ENCODE measurements around the gene EML6.
A peak's percentile ranks its signal among the peaks of the same experiment; 100 is the strongest.

The EML6 gene

GRCh38 chr2:54757500-54757899, 34.0 kb downstream of the EML6 start:
- H3K27ac ChIP-seq = peak overlapping the region; percentile 45
- TF ChIP-seq CTCF (conservative IDR thresholded peaks at IDR 0.05) = no peak

GRCh38 chr2:54758951-54759350, 35.5 kb downstream of the EML6 start:
- TF ChIP-seq CTCF (conservative IDR thresholded peaks at IDR 0.05) = no peak
- peak overlapping the region; percentile 45 for H3K27ac ChIP-seq

DNA sequence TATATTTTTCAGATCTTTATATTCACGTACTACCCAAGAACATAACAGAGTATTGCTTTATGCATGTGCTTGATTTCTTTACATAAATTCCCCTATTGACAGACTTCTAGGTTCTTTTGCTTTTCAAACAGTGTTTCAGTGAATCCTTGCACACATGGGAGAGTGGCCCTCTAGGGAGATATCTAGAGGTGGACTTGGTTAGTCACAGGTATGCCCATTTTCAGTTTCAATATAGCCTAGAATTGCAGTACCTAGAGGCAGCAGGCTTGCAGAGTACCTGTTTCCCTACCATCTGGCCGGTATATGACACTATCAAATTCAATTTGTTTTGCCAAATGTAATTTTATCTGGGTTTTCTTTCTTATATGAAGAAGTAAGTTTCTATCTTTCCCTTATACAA, 36.8 kb downstream of the EML6 start:
- H3K27ac ChIP-seq = peak overlapping the region; percentile 88
- no peak for TF ChIP-seq CTCF (conservative IDR thresholded peaks at IDR 0.05)

DNA sequence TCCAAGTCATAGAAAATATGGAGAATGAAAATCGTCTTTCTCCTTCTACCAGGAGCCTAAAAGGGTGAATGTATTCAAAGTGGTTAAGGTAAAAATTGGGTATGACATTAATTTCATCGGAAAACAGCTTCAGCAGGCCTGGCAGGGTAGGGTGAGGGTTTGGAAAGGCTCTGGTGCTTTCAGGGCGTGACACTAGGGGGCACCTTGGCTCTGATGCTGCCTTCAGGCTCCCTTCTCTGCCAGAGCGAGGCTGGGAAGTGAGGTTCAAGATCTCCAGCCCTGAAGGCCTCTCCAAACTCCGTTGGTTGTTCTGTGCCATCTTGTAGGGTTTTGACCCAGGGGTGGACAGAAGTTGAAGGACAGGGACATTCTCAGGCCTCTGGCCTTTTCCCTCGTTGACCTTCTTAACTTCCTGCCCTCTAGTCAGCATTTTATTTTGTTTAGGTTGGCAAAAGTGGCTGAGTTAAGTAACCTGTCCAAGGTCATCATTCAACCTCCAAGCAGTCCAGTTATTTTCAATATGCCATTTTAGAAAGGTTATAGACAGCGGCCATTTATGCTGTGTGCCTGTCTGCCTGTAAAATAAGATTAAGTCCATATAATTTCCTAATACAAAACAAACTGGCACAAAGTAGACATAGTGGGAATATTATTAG, 40.3 kb downstream of the EML6 start:
- TF ChIP-seq CTCF (conservative IDR thresholded peaks at IDR 0.05) = no peak
- peak overlapping the region; percentile 88 for H3K27ac ChIP-seq

GRCh38 chr2:54767921-54768320, 44.5 kb downstream of the EML6 start:
- no peak overlapping the region for H3K27ac ChIP-seq
- TF ChIP-seq CTCF (conservative IDR thresholded peaks at IDR 0.05) = no peak

DNA sequence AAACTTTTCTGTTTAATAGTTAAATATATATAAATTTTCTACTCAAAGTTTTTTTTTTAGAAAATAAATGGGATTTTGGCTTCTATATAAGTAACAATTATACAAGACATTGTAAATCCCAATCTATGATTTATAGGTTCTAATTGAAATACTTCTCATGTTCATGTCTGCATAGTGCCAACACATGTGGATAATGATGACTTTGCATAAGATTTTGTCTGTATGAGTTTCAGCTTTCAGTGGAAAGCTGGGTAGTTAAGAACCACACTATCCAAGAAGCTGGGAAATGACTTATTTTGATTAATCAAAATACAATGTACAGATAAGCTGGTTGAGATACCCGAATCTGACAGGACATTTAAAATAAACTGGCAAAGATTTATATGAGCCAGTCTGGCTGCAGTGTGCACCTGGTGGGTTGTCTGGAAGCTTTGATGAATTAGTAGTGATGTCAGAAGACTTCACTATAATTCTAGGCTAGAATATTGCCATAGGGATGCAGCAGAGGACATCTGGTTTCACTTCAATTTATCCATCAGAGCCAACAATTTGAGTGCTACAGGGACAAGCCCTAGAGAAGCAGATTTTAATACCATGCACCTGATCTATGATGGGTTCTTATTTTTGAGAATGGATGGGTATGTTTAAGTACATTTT, 45.4 kb downstream of the EML6 start:
- TF ChIP-seq CTCF (conservative IDR thresholded peaks at IDR 0.05) = no peak
- no peak overlapping the region for H3K27ac ChIP-seq

- H3K27ac ChIP-seq = no peak overlapping the region
- TF ChIP-seq CTCF (conservative IDR thresholded peaks at IDR 0.05) = no peak
Observed at GRCh38 chr2:54770211-54770610, 46.7 kb downstream of the EML6 start.
